HG03575 (cell line): ENCODE results near the gene PHF23.

ENCODE experiments used
- ATAC-seq: cut with Tn5 transposase; IDR thresholded peaks from one replicate; pipeline ENCODE4 v1.9.1; 2021; ENCODE audit not compliant: unreplicated experiment, insufficient number of reproducible peaks, low FRiP score; ENCODE audit errors: extremely low read depth

Gene PHF23

DNA sequence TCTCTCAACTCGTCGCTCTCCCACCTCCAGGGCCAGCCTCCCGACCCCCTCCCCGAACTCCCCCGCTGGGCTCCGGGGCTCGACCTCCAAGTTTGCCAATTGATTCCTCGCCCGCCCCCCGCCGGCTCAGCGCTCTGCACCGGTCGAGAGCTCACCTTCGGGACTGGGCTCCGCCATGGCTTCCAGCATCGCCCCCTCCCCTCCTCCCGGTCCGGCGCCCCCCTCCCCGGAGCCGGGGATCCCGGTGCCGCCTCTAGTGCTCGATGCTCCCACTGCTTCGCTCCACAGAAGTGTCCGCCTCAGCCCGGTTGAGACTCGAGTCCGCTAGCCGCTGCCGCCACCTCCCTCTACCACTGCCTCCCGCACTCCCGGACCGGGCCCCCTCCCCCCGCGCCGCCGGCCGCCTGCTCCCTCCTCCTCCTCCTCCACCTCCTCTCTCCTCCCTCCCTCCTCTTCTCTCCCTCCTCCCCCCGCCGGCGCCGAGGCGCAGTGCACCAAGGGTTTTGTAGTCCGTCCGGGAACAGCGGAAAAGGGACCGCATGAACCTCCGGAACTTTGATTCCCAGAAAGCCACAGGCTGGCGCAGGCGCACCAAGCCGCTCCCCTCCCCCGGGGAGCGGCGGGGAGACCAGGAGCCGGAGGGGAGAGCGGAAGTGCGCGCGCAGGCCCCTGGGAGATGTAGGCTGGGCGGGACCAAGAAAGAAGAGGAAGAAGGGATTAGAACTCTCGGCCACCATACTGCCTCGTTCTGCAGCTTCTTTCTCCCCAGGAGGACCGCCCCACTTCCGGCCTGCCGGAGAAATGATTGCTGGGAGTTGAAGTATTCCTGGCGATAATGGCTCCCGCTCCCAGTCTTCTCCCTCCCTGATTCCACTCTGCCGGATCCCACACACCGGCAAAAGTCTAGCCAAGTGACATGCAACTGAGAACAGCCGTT is at the start of gene PHF23:
TSS of gene PHF23 (minus strand) at position 367 of the 937 bp plus-strand sequence. CDS start at position 189, 178 bp downstream.
- no peak for ATAC-seq

DNA sequence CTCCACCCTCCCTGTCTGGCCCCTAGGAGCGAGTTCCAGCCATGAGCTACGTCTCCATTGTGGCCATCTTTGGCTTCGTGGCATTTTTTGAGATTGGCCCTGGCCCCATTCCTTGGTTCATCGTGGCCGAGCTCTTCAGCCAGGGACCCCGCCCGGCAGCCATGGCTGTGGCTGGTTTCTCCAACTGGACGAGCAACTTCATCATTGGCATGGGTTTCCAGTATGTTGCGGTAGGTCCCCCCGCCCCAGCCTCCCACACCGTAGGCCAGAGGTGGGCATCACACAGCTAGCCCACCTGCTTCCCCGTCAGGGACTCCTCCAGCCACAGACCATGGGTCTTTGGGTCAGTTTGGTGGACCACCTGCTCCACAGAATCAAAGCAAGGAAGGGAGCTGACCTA is 46.4 kb upstream of the PHF23 start:
- ATAC-seq = no peak

DNA sequence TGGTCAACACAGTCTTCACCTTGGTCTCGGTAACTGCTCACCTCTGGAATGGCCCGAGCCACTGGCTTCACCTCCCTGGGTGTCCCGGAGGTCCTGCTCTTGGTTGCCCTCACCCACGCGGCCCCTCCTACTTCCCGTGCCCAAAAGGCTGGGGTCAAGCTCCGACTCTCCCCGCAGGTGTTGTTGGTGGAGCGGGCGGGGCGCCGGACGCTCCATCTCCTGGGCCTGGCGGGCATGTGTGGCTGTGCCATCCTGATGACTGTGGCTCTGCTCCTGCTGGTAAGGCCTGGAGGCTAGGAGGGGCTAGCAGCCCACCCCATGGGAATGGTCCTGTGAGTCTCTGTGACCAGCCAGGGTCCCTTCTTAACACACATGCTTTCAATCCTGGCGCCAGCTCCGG is 45.7 kb upstream of the PHF23 start:
- no peak for ATAC-seq

DNA sequence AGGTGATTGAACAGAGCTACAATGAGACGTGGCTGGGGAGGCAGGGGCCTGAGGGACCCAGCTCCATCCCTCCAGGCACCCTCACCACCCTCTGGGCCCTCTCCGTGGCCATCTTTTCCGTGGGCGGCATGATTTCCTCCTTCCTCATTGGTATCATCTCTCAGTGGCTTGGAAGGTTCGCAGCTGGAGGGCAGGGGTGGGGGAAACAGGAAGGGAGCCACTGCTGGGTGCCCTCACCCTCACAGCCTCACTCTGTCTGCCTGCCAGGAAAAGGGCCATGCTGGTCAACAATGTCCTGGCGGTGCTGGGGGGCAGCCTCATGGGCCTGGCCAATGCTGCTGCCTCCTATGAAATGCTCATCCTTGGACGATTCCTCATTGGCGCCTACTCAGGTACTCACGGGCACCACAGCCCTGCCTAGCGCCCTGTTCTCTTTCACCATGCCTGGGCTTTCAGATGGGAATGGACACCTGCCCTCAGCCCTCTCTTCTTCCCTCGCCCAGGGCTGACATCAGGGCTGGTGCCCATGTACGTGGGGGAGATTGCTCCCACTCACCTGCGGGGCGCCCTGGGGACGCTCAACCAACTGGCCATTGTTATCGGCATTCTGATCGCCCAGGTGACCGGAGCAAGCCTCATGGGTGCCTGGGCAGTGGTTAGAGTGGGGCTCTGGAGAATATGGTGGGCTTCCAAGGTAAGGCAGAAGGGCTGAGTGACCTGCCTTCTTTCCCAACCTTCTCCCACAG is 44.4 kb upstream of the PHF23 start:
- no peak for ATAC-seq

- no peak for ATAC-seq
Measured at GRCh38 chr17:7282752-7283321, 43.6 kb upstream of the PHF23 start.

GRCh38 chr17:7281953-7282751 is 42.9 kb upstream of the PHF23 start:
- ATAC-seq = no peak

- ATAC-seq = no peak
Measured at GRCh38 chr17:7281074-7281952, 42.1 kb upstream of the PHF23 start, which contains the start of gene SLC2A4. Gene SLC2A4, plus strand, starts transcription at chr17:7281718. Its CDS starts 217 bp downstream, at chr17:7281935.

- no peak for ATAC-seq
Measured at GRCh38 chr17:7280519-7281073, 41.3 kb upstream of the PHF23 start.

- ATAC-seq = no peak
Measured at GRCh38 chr17:7279448-7279847, 40.2 kb upstream of the PHF23 start.

- ATAC-seq = no peak
Measured at GRCh38 chr17:7266784-7267183, 27.5 kb upstream of the PHF23 start.

- ATAC-seq = no peak
Measured at GRCh38 chr17:7263801-7264078, 24.5 kb upstream of the PHF23 start.

DNA sequence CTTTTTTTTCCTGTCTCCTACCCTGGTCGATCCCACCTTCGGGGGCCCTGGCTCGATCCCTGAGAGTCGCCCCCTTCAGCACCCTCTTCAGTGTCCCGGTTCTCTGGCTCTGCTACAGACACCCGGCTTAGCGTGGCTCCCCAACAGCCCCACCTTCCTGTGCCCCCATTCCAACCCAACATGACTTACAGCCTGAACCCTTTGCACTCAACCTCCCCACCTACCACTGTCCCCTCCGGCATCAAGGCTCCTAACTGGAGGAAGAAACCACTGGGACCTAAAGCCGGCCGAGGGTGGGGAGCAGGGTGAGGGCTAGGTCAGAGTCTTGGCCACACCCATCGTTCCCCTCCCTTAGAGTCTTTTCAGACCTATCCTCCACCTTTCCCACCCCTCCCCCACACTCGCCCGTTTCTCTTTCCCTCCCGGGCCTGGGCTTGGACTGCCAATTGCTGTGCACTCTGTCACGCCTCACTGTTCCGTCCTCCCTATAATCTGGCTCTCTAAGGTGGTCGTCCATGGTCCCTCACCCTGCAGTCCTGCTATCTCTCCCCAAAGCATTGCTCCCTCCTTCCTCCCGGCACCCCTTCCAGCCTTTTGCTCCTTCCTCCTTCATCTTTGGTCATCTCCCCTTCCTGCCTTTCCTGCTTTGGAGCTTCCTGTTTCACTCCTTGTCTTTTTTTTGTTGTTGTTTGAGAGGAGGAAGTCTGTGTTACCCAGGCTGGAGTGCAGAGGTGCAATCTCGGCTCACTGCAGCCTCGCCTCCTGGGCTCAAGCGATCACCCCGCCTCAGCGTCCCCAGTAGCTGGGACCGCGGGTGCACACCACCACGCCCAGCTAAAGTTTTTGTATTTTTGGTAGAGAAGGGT is 23.9 kb upstream of the PHF23 start:
- ATAC-seq = no peak

- ATAC-seq = no peak
Measured at GRCh38 chr17:7262192-7262934, 23.1 kb upstream of the PHF23 start, which contains the start of gene CLDN7. Gene CLDN7, minus strand, starts transcription at chr17:7262478. Its CDS starts 435 bp downstream, at chr17:7262043.

- ATAC-seq = no peak
Measured at GRCh38 chr17:7261379-7262191, 22.3 kb upstream of the PHF23 start.

- no peak for ATAC-seq
Measured at GRCh38 chr17:7260651-7261378, 21.6 kb upstream of the PHF23 start.
